Measurements from ENCODE around the gene MAPK11. TPM values are rescaled to one million over a fixed set of nuclear protein-coding genes. Genes with fewer than 3 reads are reported as not detected.

The MAPK11 gene
- total and polyA plus RNA-seq, 9 of the 15 experiments (the other 6 are each of a cell fraction or from before 2014, with no cell fraction given): 0.06 to 14.6 (median 5.3) TPM

- TF ChIP-seq CSDE1 (IDR thresholded peaks at IDR 0.05): no peak
- TF ChIP-seq ZNF140 (CRISPR knock-in tag; IDR thresholded peaks at IDR 0.05): no peak
- no peak for TF ChIP-seq MCM7 (IDR thresholded peaks at IDR 0.05)
- TF ChIP-seq RBM39 (optimal IDR thresholded peaks at IDR 0.05; ENCODE audit: low read depth, low read length): no peak
Observed at GRCh38 chr22:50238755-50239154, 31.4 kb downstream of the MAPK11 start (continued).

- intact Hi-C loops (cut with micrococcal nuclease) (no loop called here), in situ Hi-C loops (cut with MboI) (no loop called here)
- Histone ChIP-seq H3K4me3 (no peak overlapping the region), H4K20me1 (replicated peaks; ENCODE audit: control insufficient read depth, insufficient read depth, low read length) (0 out of 2 replicates have a peak, but pooled peaks cover 5% of the 10 kb centered on the region), H3K9me1 (ENCODE audit: control insufficient read depth, insufficient read depth, low read length) (no peaks in the 10 kb centered on the region), H3K9ac (ENCODE audit: insufficient read depth in 1 of 2, low read depth in 2 of 2, low read length in 2 of 2) (no peak overlapping the region), H3K9me3 (replicated peaks; ENCODE audit: control insufficient read depth, insufficient read depth, low read depth, low read length) (no peaks in the 10 kb centered on the region; the same call in 1 of the 2 replicates), H3K27ac (ENCODE audit: extremely low read depth, low read depth, low read length) (no peak overlapping the region), H3K79me2 (ENCODE audit: control insufficient read depth, insufficient read depth, low read length) (peaks cover 57% of the 10 kb centered on the region), H3K27me3 (ENCODE audit: control insufficient read depth in 2 of 2, insufficient read depth in 2 of 2, low read length in 2 of 2) (no peaks in the 10 kb centered on the region), H3K4me2 (ENCODE audit: insufficient read depth, low read length) (no peak overlapping the region), H3K36me3 (ENCODE audit: control insufficient read depth, insufficient read depth, low read length) (peaks cover 38% of the 10 kb centered on the region; the same call in 2 of the 3 replicates), H3K4me1 (replicated peaks in 1 of 2; ENCODE audit: control insufficient read depth in 2 of 2, insufficient read depth in 2 of 2, low read length in 2 of 2) (peaks cover 0 to 21% of the 10 kb centered on the region in 2 experiments; a peak in 3 of 5 replicates), H2AFZ (ENCODE audit: low read depth, low read length) (no peak overlapping the region)
- DNase-seq (ENCODE audit: extremely low read depth in 1 of 4, low spot score in 3 of 4) (no peak), ATAC-seq (no peak), FAIRE-seq (no peak)
- POLR2A ChIA-PET: interaction anchor here (0.8 kb wide), 2 partner anchors 10 to 36 kb away, joined by 3 read pairs; no protein-coding TSS in a partner anchor
- CTCF ChIA-PET (ENCODE audit: low intra/inter-chr PET ratio): no interaction called here
- 87% methylated on average over 7 of the region's 11 CpGs for WGBS (ENCODE audit: insufficient coverage, low coverage, missing lambda C conversion rate)
- no TSS peak for BruUV-seq (replicated peaks)
- TF ChIP-seq HBP1 (CRISPR knock-in tag; IDR thresholded peaks at IDR 0.05) (no peak), CTCF (IDR thresholded peaks at IDR 0.05 in 2 of 3, conservative IDR thresholded peaks at IDR 0.05 in 1 of 3; ENCODE audit: insufficient read depth in 2 of 3, low read depth in 1 of 3, low read length in 3 of 3) (0 out of 6 replicates have a peak, but pooled peaks have one; percentile 8 to 17 (median 12))
Observed at GRCh38 chr22:50236731-50237409, 33.3 kb downstream of the MAPK11 start.

Data from K562 (cell line).